Measurements from ENCODE around the gene SORCS2.

- TF ChIP-seq EP300 (IDR thresholded peaks at IDR 0.05) = no peak
- no peak for TF ChIP-seq CTCF (IDR thresholded peaks at IDR 0.05)
- no peak for TF ChIP-seq POLR2AphosphoS5 (IDR thresholded peaks at IDR 0.05)
Measured at GRCh38 chr4:7661066-7661748, 468.9 kb downstream of the SORCS2 start.
